KBM-7 (cell line): Measurements from ENCODE around the gene NOL4L.

ENCODE experiments used
- DNase-seq: peaks from one replicate; pipeline ENCODE4 v3.0.0-alpha.2; 2015
- in situ Hi-C: fragments of 300-500 bp; cut with MboI; formaldehyde crosslinking; loops from 2 replicates; pipeline ENCODE4 v1.14.3; 2020; ENCODE audit warnings: low sequenced_read_pairs, low pct_unique_long_range_greater_than_20kb, mixed read lengths

NOL4L gene

GRCh38 chr20:32520927-32521203, 64.3 kb downstream of the NOL4L start:
- no peak for DNase-seq

GRCh38 chr20:32519381-32519730, 65.8 kb downstream of the NOL4L start:
- no peak for DNase-seq
- in situ Hi-C loops: no loop called here

More at GRCh38 chr20:32520927-32521203, 64.3 kb downstream of the NOL4L start:
- in situ Hi-C loops: no loop called here

GRCh38 chr20:32518593-32519380, 66.3 kb downstream of the NOL4L start:
- in situ Hi-C loops: no loop called here
- DNase-seq: no peak

GRCh38 chr20:32517914-32518592, 67.1 kb downstream of the NOL4L start:
- DNase-seq: no peak
- in situ Hi-C loops: no loop called here

GRCh38 chr20:32517518-32517873, 67.6 kb downstream of the NOL4L start:
- in situ Hi-C loops: no loop called here

GRCh38 chr20:32516583-32517517, 68.3 kb downstream of the NOL4L start:
- no peak for DNase-seq
- in situ Hi-C loops: no loop called here

More at GRCh38 chr20:32517518-32517873, 67.6 kb downstream of the NOL4L start:
- DNase-seq: no peak

GRCh38 chr20:32515631-32516101, 69.5 kb downstream of the NOL4L start:
- no peak for DNase-seq
- in situ Hi-C loops: no loop called here

GRCh38 chr20:32514760-32515159, 70.4 kb downstream of the NOL4L start:
- no peak for DNase-seq
- in situ Hi-C loops: no loop called here

GRCh38 chr20:32513031-32513866, 71.9 kb downstream of the NOL4L start:
- in situ Hi-C loops: no loop called here
- DNase-seq: no peak

GRCh38 chr20:32512047-32512385, 73.1 kb downstream of the NOL4L start:
- in situ Hi-C loops: no loop called here
- no peak for DNase-seq

- peak; percentile 30 for DNase-seq
- in situ Hi-C loops: no loop called here
Measured at GRCh38 chr20:32511358-32512046, 73.6 kb downstream of the NOL4L start.

- in situ Hi-C loops: no loop called here
- DNase-seq: peak; percentile 45
Measured at GRCh38 chr20:32510601-32511357, 74.4 kb downstream of the NOL4L start.

GRCh38 chr20:32510120-32510600, 75.0 kb downstream of the NOL4L start:
- in situ Hi-C loops: no loop called here
- DNase-seq: no peak

- DNase-seq: peak; percentile 97
Measured at GRCh38 chr20:32509639-32510066, 75.5 kb downstream of the NOL4L start.

GRCh38 chr20:32508775-32509119, 76.4 kb downstream of the NOL4L start:
- in situ Hi-C loops: no loop called here
- no peak for DNase-seq

More at GRCh38 chr20:32509639-32510066, 75.5 kb downstream of the NOL4L start:
- in situ Hi-C loops: no loop called here

- in situ Hi-C loops: no loop called here
- no peak for DNase-seq
Measured at GRCh38 chr20:32507998-32508774, 76.9 kb downstream of the NOL4L start.

- in situ Hi-C loops: no loop called here
Measured at GRCh38 chr20:32506721-32507120, 78.4 kb downstream of the NOL4L start.

More at GRCh38 chr20:32506721-32507120, 78.4 kb downstream of the NOL4L start:
- DNase-seq: no peak
